H1 (cell line): ENCODE data around the gene CAV1. TPM values are rescaled to one million over a fixed set of nuclear protein-coding genes. Genes with fewer than 3 reads are reported as not detected.

Experiments
- CTCF ChIA-PET: fragments of 300-600 bp; sonication (Branson Sonifier 250); formaldehyde crosslinking; loops from one replicate; lab custom pipeline; 2021; ENCODE audit not compliant: partially characterized antibody; lab: Charles Lee
- POLR2A ChIA-PET: fragments of 300-600 bp; sonication (Branson Sonifier 250); formaldehyde crosslinking; loops from one replicate; lab custom pipeline; 2021; ENCODE audit warnings: inconsistent platforms; ENCODE audit not compliant: partially characterized antibody; lab: Charles Lee
- DNase-seq, 2 experiments: peaks; one replicate each; pipeline versions ENCODE4 v3.0.0 to v3.0.0-alpha.2; 2010 to 2022; ENCODE audit warnings: low spot score in 2 of 2, low read depth in 1 of 2, mixed read lengths in 1 of 2
- FAIRE-seq: peaks from 2 replicates; lab custom pipeline; 2011; peaks lifted over from hg19 to GRCh38; lab: Jason Lieb, UNC
- H2AFZ ChIP-seq: 2 replicates; pipeline ENCODE4 v1.8.1; 2012; ENCODE audit warnings: low read length, inconsistent platforms
- H2AK5ac ChIP-seq: 2 replicates; pipeline ENCODE4 v1.6.1; 2013; ENCODE audit warnings: low read depth, low read length
- H2BK120ac ChIP-seq: replicated peaks from 2 replicates; pipeline ENCODE3; 2013; ENCODE audit warnings: low read depth, low read length, inconsistent platforms
- H2BK12ac ChIP-seq: 2 replicates; pipeline ENCODE4 v1.6.1; 2013; ENCODE audit warnings: low read depth, low read length
- H2BK15ac ChIP-seq: 2 replicates; pipeline ENCODE4 v1.6.1; 2013; ENCODE audit warnings: low read length
- H2BK20ac ChIP-seq: 2 replicates; pipeline ENCODE4 v1.6.1; 2013; ENCODE audit warnings: low read length
- H2BK5ac ChIP-seq: 2 replicates; pipeline ENCODE4 v1.6.1; 2013; ENCODE audit warnings: low read depth, low read length
- H3K14ac ChIP-seq: 2 replicates; pipeline ENCODE4 v1.6.1; 2013; ENCODE audit warnings: inconsistent platforms; ENCODE audit not compliant: insufficient read length
- H3K18ac ChIP-seq: 2 replicates; pipeline ENCODE4 v1.6.1; 2013; ENCODE audit warnings: low read length; ENCODE audit errors: extremely low read depth
- H3K23ac ChIP-seq: 2 replicates; pipeline ENCODE4 v1.6.1; 2013; ENCODE audit warnings: inconsistent platforms; ENCODE audit not compliant: insufficient read length
- H3K23me2 ChIP-seq: 2 replicates; pipeline ENCODE4 v1.6.1; 2013; ENCODE audit warnings: low read depth, low read length
- H3K27ac ChIP-seq: 2 replicates; pipeline ENCODE4 v1.6.1; 2011; ENCODE audit warnings: low read depth, low read length, inconsistent platforms
- H3K27me3 ChIP-seq, 4 experiments: replicated peaks in 1 of 4; 1 replicate in 1 of 4; 2 replicates in 3 of 4; pipeline versions ENCODE4 v1.6.1 to v1.8.1; 2011 to 2013; ENCODE audit warnings: low read length in 3 of 4, mild to moderate bottlenecking in 3 of 4, inconsistent platforms in 2 of 4, mixed read lengths in 2 of 4, moderate library complexity in 1 of 4; ENCODE audit not compliant: control insufficient read depth in 3 of 4, insufficient read depth in 3 of 4; ENCODE audit errors: extremely low read depth in 1 of 4
- H3K36me3 ChIP-seq, 4 experiments: 2 replicates each; pipeline versions ENCODE4 v1.6.1 to v1.8.1; 2011 to 2013; ENCODE audit warnings: mild to moderate bottlenecking in 4 of 4, low read length in 3 of 4, moderate library complexity in 2 of 4, control low read depth in 1 of 4, inconsistent platforms in 1 of 4; ENCODE audit not compliant: insufficient read depth in 4 of 4, control insufficient read depth in 2 of 4
- H3K4ac ChIP-seq: replicated peaks from 2 replicates; pipeline ENCODE3; 2013; ENCODE audit warnings: low read length, low read depth, mixed read lengths, inconsistent platforms; ENCODE audit not compliant: insufficient read length
- H3K4me1 ChIP-seq, 4 experiments: replicated peaks in 1 of 4; 1 replicate in 1 of 4; 2 replicates in 3 of 4; pipeline versions ENCODE4 v1.6.1 to v1.8.1; 2011 to 2013; ENCODE audit warnings: low read length in 3 of 4, inconsistent platforms in 2 of 4, mixed read lengths in 1 of 4; ENCODE audit not compliant: insufficient read depth in 4 of 4, control insufficient read depth in 3 of 4
- H3K4me2 ChIP-seq, 2 experiments: 2 replicates each; pipeline versions ENCODE4 v1.6.1 to v1.8.1; 2011 to 2013; ENCODE audit warnings: low read depth in 2 of 2, low read length in 2 of 2, control low read depth in 1 of 2, inconsistent platforms in 1 of 2, mild to moderate bottlenecking in 1 of 2; ENCODE audit not compliant: insufficient read depth in 1 of 2
- H3K4me3 ChIP-seq, 4 experiments: fragments of 200-600, 300-600 bp in 1 of 4; sonication (generic), shearing (Covaris generic), sonication (Bioruptor Twin) in 1 of 4; 2 replicates each; pipeline versions ENCODE4 v1.5.1 to v1.8.1; 2011 to 2016; ENCODE audit warnings: low read length in 4 of 4, low read depth in 3 of 4, control low read depth in 2 of 4, inconsistent platforms in 2 of 4, mild to moderate bottlenecking in 2 of 4, mixed read lengths in 1 of 4, moderate library complexity in 1 of 4; ENCODE audit not compliant: insufficient read depth in 2 of 4; ENCODE audit errors: extremely low read depth in 1 of 4
- H3K56ac ChIP-seq: replicated peaks from 2 replicates; pipeline ENCODE3; 2013; ENCODE audit warnings: low read depth, mild to moderate bottlenecking, mixed read lengths, low read length, inconsistent platforms; ENCODE audit not compliant: insufficient read length
- H3K79me1 ChIP-seq: 2 replicates; pipeline ENCODE4 v1.6.1; 2013; ENCODE audit warnings: low read depth, low read length, control low read depth
- H3K79me2 ChIP-seq, 2 experiments: 2 replicates each; pipeline versions ENCODE4 v1.6.1 to v1.8.1; 2012 to 2013; ENCODE audit warnings: low read length in 2 of 2, mild to moderate bottlenecking in 2 of 2, inconsistent platforms in 1 of 2; ENCODE audit not compliant: insufficient read depth in 2 of 2, control insufficient read depth in 1 of 2
- H3K9ac ChIP-seq, 4 experiments: replicated peaks in 1 of 4; 1 replicate in 1 of 4; 2 replicates in 3 of 4; pipeline versions ENCODE4 v1.6.1 to v1.8.1; 2011 to 2013; ENCODE audit warnings: low read depth in 3 of 4, low read length in 3 of 4, control low read depth in 2 of 4, mild to moderate bottlenecking in 2 of 4, moderate library complexity in 2 of 4, inconsistent platforms in 1 of 4; ENCODE audit errors: extremely low read depth in 1 of 4
- H3K9me3 ChIP-seq, 2 experiments: 2 replicates each; pipeline versions ENCODE4 v1.6.1 to v1.8.1; 2012 to 2013; ENCODE audit warnings: mild to moderate bottlenecking in 2 of 2, moderate library complexity in 2 of 2, control low read depth in 1 of 2, inconsistent platforms in 1 of 2, low read depth in 1 of 2, low read length in 1 of 2, mixed read lengths in 1 of 2; ENCODE audit not compliant: insufficient read depth in 2 of 2
- H4K20me1 ChIP-seq, 2 experiments: replicated peaks in 1 of 2; 2 replicates each; pipeline versions ENCODE3 to v1.8.1; 2011 to 2013; ENCODE audit warnings: inconsistent platforms in 2 of 2, low read length in 2 of 2, mild to moderate bottlenecking in 1 of 2; ENCODE audit not compliant: insufficient read depth in 2 of 2, control insufficient read depth in 1 of 2
- H4K5ac ChIP-seq: 2 replicates; pipeline ENCODE4 v1.6.1; 2013; ENCODE audit warnings: low read length, low read depth, mixed read lengths, inconsistent platforms; ENCODE audit not compliant: insufficient read length
- H4K8ac ChIP-seq: 2 replicates; pipeline ENCODE4 v1.8.0; 2013; ENCODE audit warnings: mild to moderate bottlenecking, moderate library complexity, low read length, inconsistent platforms; ENCODE audit not compliant: insufficient read depth; ENCODE audit errors: extremely low read depth
- H4K91ac ChIP-seq: replicated peaks from 2 replicates; pipeline ENCODE3; 2013; ENCODE audit warnings: low read length, mixed read lengths, inconsistent platforms; ENCODE audit not compliant: insufficient read length
- CREB1 ChIP-seq: IDR thresholded peaks from 2 replicates; pipeline ENCODE4 v1.6.1; 2012; ENCODE audit warnings: inconsistent platforms
- CTBP2 ChIP-seq: IDR thresholded peaks from 2 replicates; pipeline ENCODE4 v1.7.0; 2011; ENCODE audit warnings: borderline replicate concordance, mild to moderate bottlenecking, moderate library complexity, mixed read lengths, low read length; ENCODE audit not compliant: insufficient read depth, insufficient read length
- FOSL1 ChIP-seq: IDR thresholded peaks from 2 replicates; pipeline ENCODE4 v1.6.1; 2011; ENCODE audit warnings: mild to moderate bottlenecking, low read depth, low read length, moderate library complexity; ENCODE audit not compliant: insufficient read depth
- KDM1A ChIP-seq: fragments of 200-600, 300-600 bp; sonication (generic); IDR thresholded peaks from 2 replicates; pipeline ENCODE4 v1.7.1; 2016; ENCODE audit warnings: mild to moderate bottlenecking, low read length, borderline replicate concordance
- TAF7 ChIP-seq: optimal IDR thresholded peaks from 2 replicates; pipeline ENCODE3; 2011; ENCODE audit warnings: low read depth, mild to moderate bottlenecking, inconsistent platforms, low read length, moderate library complexity, borderline replicate concordance
- USF2 ChIP-seq: IDR thresholded peaks from 2 replicates; pipeline ENCODE4 v1.6.1; 2011; ENCODE audit warnings: low read length, improper control_type of control experiment
- YY1 ChIP-seq: IDR thresholded peaks from 2 replicates; pipeline ENCODE4 v1.6.1; 2011; ENCODE audit warnings: low read depth, mild to moderate bottlenecking, low read length
- ZNF274 ChIP-seq: IDR thresholded peaks from 2 replicates; pipeline ENCODE4 v1.7.0; 2012; ENCODE audit warnings: low read length, borderline replicate concordance; ENCODE audit errors: extremely low read depth
- WGBS, 2 experiments: shearing (Covaris generic) in 1 of 2; methylation state at CpG; one replicate each; pipeline versions ENCODE4 v1.1.6 to v1.1.7; 2013 to 2015; ENCODE audit warnings: low lambda C conversion rate in 2 of 2, mixed read lengths in 2 of 2, inconsistent platforms in 1 of 2, low coverage in 1 of 2, missing lambda C conversion rate in 1 of 2; ENCODE audit not compliant: insufficient replicate concordance in 2 of 2, insufficient coverage in 1 of 2, insufficient read length in 1 of 2; ENCODE audit errors: extremely low coverage in 1 of 2, missing lambda C conversion rate in 1 of 2; 5-methylcytosine and 5-hydroxymethylcytosine counted together
- polyA plus RNA-seq, 7 experiments: library from polyadenylated mRNA; depleted of rRNA in 3 of 7; stranded (reverse) in 5 of 7; unstranded in 2 of 7; fragments of >200 nt in 5 of 7; fragments of 200-250 nt in 2 of 7; gene quantifications; 1 replicate in 5 of 7; 2 replicates in 1 of 7; 4 replicates in 1 of 7; pipeline versions ENCODE4 v1.2.1 to v1.2.3, GENCODE V29; 2011 to 2013; ENCODE audit warnings: missing spikeins in 2 of 7, mixed read lengths in 2 of 7
- total RNA-seq: library from RNA; stranded (reverse); fragmentation: NEBNext Ultra II Directional; extraction: Animal tissue kit (Norgen Biotek cat#: 25700); gene quantifications from 2 replicates; pipeline ENCODE4 v1.2.1, GENCODE V29; 2021

CAV1 gene
- total and polyA plus RNA-seq, 2 of the 8 experiments (the other 6 are each of a cell fraction or from before 2014, with no cell fraction given): 16.3 to 21.8 TPM

DNA sequence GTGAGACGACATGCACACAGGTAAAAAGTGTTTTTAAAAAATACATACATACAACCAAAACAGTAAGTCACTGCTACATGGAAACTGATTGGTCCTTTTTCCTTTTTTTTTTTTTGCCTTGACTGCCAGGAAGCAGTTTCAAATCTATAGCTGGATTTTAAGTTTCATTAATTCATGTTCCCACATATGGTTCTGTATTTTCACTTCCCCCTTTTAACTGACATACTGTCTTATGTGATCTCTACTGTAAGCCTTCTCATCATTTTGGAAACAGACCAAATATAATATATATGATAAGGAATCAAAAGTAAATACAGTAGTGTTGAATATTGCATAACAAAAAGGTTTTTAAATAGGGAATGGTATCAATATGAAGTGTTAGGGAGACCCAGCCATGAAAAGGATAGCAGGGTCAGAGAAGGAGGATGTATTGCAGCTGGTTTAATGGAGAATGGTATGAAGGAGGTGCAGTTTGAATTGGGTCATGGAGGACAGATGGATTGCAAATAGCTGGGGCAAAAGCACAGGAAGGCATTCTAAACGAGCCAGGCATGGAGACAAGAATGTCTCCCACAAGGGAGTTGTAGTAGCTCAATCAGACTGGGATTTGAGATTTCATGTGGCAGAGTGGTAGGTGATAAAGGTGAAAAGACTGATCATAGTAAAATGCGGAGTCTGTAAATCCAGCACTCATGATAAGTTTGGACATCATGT lies 5.4 kb downstream of the CAV1 start:
- Histone ChIP-seq H3K23ac (no peak overlapping the region), H3K27me3 (peaks cover 0 to 12% (median 8%) of the 10 kb centered on the region in 4 experiments; a peak in 6 of 7 replicates), H2AFZ (peak overlapping the region; percentile 6; the same call in 1 of the 2 replicates), H3K79me1 (no peaks in the 10 kb centered on the region; the same call in 1 of the 2 replicates), H3K4me3 (no peak overlapping the region), H4K8ac (no peak overlapping the region), H2AK5ac (no peak overlapping the region), H3K4me2 (no peak overlapping the region), H3K36me3 (no peaks in the 10 kb centered on the region), H2BK15ac (no peak overlapping the region), H3K27ac (no peak overlapping the region), H2BK20ac (no peak overlapping the region), H3K9me3 (no peaks in the 10 kb centered on the region), H3K23me2 (peaks cover 12% of the 10 kb centered on the region), H3K79me2 (no peaks in the 10 kb centered on the region), H4K5ac (no peak overlapping the region), H2BK5ac (no peak overlapping the region), H3K4ac (no peak overlapping the region), H4K91ac (no peak overlapping the region), H3K56ac (no peak overlapping the region), H4K20me1 (no peaks in the 10 kb centered on the region), H2BK120ac (no peak overlapping the region), H3K9ac (no peak overlapping the region), H3K14ac (no peak overlapping the region), H2BK12ac (no peak overlapping the region), H3K18ac (no peak overlapping the region), H3K4me1 (peaks cover 0 to 4% (median 2%) of the 10 kb centered on the region in 4 experiments; a peak in 3 of 7 replicates)
- 93% methylated on average over 3 of the region's 3 CpGs; no CpG with 5 or more reads in 1 of the 2 experiments for WGBS, 2 experiments
- no peak for DNase-seq
- no peak for FAIRE-seq
- POLR2A ChIA-PET: no interaction called here
- CTCF ChIA-PET: interaction anchor here (1.1 to 6.0 kb wide), 2 partner anchors 271 to 276 kb away, joined by 3 to 54 read pairs; no protein-coding TSS in a partner anchor
- TF ChIP-seq YY1 (no peak), CTBP2 (no peak), CREB1 (no peak), KDM1A (no peak), TAF7 (no peak), USF2 (no peak), FOSL1 (no peak), ZNF274 (no peak)
